IPS-15b (cell line): ENCODE data around the gene ZNF653.
A peak's percentile ranks its signal among the peaks of the same experiment; 100 is the strongest.

Experiments used
- H3K27me3 ChIP-seq: one replicate; pipeline ENCODE4 v1.6.1; 2013; ENCODE audit warnings: low read length; ENCODE audit not compliant: control insufficient read depth, insufficient read depth
- H3K36me3 ChIP-seq: one replicate; pipeline ENCODE4 v1.6.1; 2013; ENCODE audit warnings: low read length; ENCODE audit not compliant: control insufficient read depth, insufficient read depth
- H3K4me1 ChIP-seq: one replicate; pipeline ENCODE4 v1.6.1; 2013; ENCODE audit warnings: mild to moderate bottlenecking, low read length; ENCODE audit not compliant: control insufficient read depth, insufficient read depth
- H3K4me3 ChIP-seq: one replicate; pipeline ENCODE4 v1.5.1; 2013; ENCODE audit warnings: low read depth, low read length
- H3K9ac ChIP-seq: one replicate; pipeline ENCODE4 v1.6.1; 2013; ENCODE audit warnings: low read depth, mild to moderate bottlenecking, low read length
- H3K9me3 ChIP-seq: one replicate; pipeline ENCODE4 v1.6.1; 2013; ENCODE audit warnings: mild to moderate bottlenecking, low read length; ENCODE audit not compliant: control insufficient read depth, insufficient read depth

Gene ZNF653

DNA sequence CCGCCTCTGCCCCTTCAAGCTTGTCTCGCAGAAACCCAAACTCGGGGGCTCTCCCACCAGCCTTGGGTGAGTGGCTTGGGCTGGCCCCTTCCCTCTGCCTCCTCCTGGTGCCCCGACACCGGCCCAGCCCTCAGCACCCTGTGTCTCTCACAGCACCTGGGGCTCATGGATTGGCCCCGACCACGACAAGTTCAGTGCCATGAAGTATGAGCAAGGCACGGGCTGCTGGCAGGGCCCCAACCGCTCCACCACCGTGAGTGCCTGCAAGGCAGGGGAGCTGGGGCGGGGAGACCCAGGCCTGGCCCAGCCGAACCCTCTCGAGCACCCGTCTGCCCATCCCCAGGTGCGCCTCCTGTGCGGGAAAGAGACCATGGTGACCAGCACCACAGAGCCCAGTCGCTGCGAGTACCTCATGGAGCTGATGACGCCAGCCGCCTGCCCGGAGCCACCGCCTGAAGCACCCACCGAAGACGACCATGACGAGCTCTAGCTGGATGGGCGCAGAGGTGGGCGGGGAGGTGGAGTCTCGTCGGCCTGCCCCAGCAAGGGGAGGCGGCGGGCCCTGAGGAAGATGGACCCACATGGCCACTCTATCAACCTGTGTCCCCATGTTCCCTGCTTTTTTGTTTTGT, 56.6 kb downstream of the ZNF653 start:
- Histone ChIP-seq H3K4me3 (no peak overlapping the region), H3K36me3 (peaks cover 58% of the 10 kb centered on the region), H3K4me1 (no peaks in the 10 kb centered on the region), H3K9me3 (no peaks in the 10 kb centered on the region), H3K27me3 (no peaks in the 10 kb centered on the region), H3K9ac (no peak overlapping the region)

DNA sequence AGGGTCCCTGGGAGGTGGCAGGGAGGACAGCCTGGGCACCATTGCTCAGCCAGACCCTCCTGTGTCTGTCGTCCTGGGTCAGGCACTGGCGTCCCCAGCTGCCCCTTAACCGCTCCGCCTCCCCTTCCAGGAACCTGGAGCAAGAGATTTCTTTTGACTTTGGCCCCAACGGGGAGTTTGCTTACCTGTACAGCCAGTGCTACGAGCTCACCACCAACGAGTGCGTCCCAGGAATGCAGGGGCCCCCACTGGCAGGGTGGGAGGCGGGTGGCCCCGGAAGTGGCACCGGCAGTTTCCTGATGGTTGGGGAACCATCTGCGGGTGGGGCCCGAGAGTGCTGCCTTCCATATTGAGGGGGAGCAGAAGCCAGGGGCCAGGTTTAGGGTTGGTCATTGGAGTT, 57.2 kb downstream of the ZNF653 start:
- Histone ChIP-seq H3K4me1 (no peaks in the 10 kb centered on the region), H3K36me3 (peaks cover 59% of the 10 kb centered on the region), H3K4me3 (no peak overlapping the region), H3K9ac (no peak overlapping the region), H3K27me3 (no peaks in the 10 kb centered on the region), H3K9me3 (no peaks in the 10 kb centered on the region)

DNA sequence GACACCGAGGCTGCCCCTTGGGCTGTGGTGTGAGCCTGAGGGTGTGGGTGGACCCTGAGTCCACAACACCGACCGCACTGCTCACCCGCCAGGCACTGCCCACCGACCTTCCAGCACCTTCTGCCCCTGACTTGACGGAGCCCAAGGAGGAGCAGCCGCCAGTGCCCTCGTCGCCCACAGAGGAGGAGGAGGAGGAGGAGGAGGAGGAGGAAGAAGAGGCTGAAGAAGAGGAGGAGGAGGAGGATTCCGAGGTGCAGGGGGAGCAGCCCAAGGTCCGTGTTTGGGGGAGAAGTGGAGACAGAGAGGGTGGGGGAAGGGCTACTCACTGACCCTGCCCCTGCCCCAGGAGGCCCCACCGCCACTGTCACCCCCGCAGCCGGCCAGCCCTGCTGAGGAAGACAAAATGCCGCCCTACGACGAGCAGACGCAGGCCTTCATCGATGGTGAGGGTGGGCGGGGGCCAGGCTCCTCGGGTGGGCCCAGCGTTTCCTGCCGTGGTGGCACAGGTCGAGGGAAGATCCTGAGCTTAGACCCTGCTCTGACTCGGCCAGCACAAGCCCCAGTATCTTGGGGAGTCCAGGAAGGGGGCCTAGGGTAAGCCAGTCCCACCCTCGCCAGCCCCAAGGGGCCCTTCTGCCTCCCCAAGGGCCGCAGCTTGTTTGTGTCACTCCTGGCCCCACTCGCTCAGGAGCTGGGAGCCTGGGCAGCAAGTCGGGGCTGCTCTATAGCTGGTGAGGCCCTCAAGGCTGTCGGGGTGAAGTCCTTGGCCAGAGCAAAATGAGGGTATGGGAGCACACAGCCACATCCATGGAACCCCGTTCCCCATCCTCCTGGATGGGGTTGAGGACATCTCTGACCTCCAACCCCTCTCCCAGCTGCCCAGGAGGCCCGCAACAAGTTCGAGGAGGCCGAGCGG, 58.0 kb downstream of the ZNF653 start:
- H3K27me3 ChIP-seq, result no peaks in the 10 kb centered on the region
- no peaks in the 10 kb centered on the region for H3K9me3 ChIP-seq
- H3K4me1 ChIP-seq, result no peaks in the 10 kb centered on the region
- no peak overlapping the region for H3K4me3 ChIP-seq
- no peak overlapping the region for H3K9ac ChIP-seq
- H3K36me3 ChIP-seq, result peaks cover 61% of the 10 kb centered on the region

DNA sequence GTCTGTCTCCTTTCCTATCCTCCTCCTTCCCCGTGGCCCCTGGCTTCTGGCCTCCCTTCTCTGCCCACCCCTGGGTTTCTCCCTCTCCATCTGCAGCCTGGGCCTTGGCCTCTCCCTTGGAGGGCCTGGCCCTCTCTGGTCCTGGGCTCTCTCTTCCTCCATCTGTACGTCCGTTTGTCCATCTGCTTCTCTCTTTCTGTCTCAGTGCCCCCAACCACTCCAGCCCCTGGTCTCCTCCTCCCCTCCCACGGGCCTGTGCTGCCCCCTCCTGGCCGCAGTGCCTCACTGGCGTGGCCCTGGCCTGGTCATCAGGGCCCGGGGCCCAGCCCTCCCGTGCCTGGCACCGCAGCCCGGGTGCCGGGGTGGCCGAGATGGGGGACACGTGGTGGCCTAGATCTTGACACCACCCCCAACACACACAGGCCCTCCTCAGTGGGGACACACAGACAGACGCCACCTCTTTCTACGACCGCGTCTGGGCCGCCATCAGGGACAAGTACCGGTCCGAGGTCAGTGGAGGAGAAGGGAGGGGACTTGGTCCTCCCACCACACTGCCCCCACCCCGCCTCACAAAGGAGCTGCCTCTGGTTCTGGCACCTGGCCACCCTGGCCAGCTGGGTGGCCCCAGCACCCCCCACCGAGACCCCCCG, 58.9 kb downstream of the ZNF653 start:
- Histone ChIP-seq H3K4me3 (no peak overlapping the region), H3K4me1 (no peaks in the 10 kb centered on the region), H3K36me3 (peaks cover 68% of the 10 kb centered on the region), H3K9me3 (no peaks in the 10 kb centered on the region), H3K9ac (no peak overlapping the region), H3K27me3 (no peaks in the 10 kb centered on the region)

DNA sequence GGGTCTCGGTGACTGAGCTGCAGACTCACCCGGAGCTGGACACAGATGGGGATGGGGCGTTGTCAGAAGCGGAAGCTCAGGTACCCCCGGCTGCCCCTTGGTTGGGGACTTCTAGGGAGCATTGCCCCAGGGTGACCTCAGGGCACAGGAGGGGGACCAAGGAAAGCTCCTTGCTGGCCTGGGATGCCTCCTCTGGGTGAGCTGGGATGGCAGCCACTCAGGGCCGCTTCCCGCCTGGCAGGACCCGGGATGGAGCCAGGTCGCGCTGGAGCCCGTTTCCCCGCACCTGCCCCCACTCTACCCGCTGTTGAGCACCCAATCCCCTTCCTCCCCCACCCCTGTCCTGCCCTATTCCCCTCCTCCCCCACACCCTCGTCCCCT, 59.4 kb downstream of the ZNF653 start:
- Histone ChIP-seq H3K4me3 (no peak overlapping the region), H3K4me1 (no peaks in the 10 kb centered on the region), H3K9me3 (no peaks in the 10 kb centered on the region), H3K9ac (no peak overlapping the region), H3K36me3 (peaks cover 73% of the 10 kb centered on the region), H3K27me3 (no peaks in the 10 kb centered on the region)

DNA sequence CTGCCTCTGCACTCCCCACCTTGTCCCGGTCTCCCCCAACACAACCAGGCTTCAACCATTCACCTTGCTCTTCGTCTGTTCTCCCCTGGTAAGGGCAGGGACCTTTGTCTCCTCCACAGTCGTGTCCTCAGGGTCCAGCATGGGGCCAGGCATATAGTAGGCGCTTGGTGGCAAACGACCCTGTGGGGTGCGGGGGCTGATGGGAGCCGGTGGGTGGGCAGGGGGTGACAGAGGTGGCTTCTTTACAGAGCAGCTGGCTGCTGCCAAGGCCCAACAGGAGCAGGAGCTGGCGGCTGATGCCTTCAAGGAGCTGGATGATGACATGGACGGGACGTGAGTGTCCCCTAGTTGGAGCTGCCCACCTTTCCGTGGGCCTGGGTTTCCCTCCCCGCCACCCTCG, 60.5 kb downstream of the ZNF653 start:
- no peaks in the 10 kb centered on the region for H3K4me1 ChIP-seq
- no peaks in the 10 kb centered on the region for H3K9me3 ChIP-seq
- no peaks in the 10 kb centered on the region for H3K27me3 ChIP-seq
- no peak overlapping the region for H3K4me3 ChIP-seq
- peaks cover 73% of the 10 kb centered on the region for H3K36me3 ChIP-seq
- no peak overlapping the region for H3K9ac ChIP-seq

DNA sequence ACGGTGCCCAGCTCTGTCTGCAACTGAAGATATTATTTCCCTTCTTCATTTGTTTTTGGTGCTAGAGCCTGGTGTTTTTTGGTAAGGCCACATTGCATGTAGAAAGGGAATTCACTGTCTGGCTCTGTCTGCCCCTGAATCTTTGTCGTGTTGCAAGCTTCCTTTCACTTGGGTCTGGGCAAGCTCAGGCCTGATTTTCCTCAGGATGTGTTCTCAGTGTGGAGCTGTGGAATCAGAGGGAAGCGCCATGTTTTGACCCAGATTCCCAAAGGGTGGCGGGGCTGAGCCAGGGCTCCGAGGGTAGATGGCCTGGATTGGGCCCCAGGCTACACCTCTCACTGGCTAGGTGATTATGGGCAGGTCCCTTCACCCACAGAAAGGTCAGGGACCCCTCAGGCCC, 61.6 kb downstream of the ZNF653 start:
- Histone ChIP-seq H3K9me3 (no peaks in the 10 kb centered on the region), H3K36me3 (peaks cover 67% of the 10 kb centered on the region), H3K27me3 (no peaks in the 10 kb centered on the region)

DNA sequence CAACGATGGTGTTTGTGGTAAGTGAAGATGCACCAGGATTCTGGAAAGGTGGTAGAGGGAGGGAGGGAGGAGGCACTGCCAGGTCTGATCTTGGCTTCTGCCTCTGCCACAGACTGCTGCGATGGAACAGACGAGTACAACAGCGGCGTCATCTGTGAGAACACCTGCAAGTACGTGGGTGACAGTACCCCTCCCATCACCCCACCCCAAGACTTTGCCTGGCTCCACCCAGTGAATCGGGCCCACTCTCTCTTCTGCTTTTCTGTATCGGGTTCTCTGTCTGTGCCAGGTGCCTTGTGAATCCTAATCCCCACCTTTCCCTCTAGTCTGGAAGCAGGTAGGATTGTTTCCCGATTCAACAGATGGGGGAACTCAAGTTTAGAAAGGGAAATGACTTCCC, 67.7 kb downstream of the ZNF653 start:
- Histone ChIP-seq H3K27me3 (no peaks in the 10 kb centered on the region), H3K9ac (no peak overlapping the region), H3K9me3 (no peaks in the 10 kb centered on the region), H3K4me3 (no peak overlapping the region), H3K4me1 (peaks cover 4% of the 10 kb centered on the region), H3K36me3 (peaks cover 39% of the 10 kb centered on the region)

More for the DNA sequence above, 61.6 kb downstream of the ZNF653 start:
- H3K4me3 ChIP-seq, result no peak overlapping the region
- no peak overlapping the region for H3K9ac ChIP-seq
- no peaks in the 10 kb centered on the region for H3K4me1 ChIP-seq

DNA sequence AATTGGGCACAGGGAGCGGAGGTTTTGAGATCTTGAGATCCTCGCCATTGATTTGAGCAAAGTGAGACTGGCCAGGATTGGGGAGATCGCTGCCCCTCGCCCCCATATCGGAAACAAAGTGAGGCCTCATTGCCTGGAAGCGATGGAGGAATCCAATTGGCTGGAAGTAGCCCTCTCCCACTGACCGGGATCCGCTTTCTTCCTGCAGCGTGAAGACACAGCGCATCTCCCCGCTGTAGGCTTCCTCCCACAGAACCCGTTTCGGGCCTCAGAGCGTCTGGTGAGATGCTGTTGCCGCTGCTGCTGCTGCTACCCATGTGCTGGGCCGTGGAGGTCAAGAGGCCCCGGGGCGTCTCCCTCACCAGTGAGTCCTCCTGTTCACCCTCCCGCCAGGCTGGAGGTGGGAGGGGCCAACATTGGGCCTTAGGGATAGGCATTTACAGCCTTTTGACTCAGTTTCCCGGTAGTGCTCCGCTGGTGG, 69.8 kb downstream of the ZNF653 start:
- H3K36me3 ChIP-seq, result peaks cover 21% of the 10 kb centered on the region
- H3K27me3 ChIP-seq, result no peaks in the 10 kb centered on the region
- H3K4me3 ChIP-seq, result peak overlapping the region; percentile 95
- H3K9ac ChIP-seq, result peak overlapping the region; percentile 87
- H3K9me3 ChIP-seq, result no peaks in the 10 kb centered on the region
- H3K4me1 ChIP-seq, result peaks cover 4% of the 10 kb centered on the region

DNA sequence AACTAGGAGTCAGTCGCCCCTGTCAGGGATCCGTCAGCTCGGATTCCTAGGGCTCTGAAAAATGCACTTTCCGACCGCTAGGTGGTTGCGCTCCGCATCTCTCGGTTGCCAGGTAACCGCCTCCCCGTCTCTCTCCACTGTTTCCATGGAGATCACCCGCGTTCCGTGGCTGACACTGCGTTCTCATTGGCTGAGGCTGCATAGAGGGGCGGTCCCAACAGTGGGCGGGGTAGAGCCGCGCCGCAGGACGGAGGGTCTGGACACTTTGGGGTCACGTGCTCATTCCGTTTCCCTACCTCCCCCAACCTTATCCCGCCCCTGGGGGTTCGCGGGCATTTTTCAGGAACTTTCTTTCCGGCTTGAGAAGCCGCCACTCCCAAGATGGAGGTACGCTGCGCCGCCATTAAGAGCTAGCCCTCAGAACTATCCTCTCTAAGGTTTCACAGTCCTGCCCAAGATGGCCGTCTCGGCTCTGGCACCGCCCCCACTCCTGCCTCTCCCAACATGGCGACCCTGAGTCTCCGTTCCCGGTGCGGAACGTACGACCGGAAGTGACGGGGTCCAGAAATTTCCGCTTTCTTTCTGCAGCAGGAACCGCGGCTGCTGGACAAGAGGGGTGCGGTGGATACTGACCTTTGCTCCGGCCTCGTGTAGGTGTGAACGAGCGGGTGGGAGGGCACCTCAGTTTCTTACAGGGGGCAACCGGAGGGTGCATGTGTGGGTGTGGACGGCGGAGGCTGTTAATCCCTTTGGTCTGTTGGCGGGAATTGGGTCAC, 70.4 kb downstream of the ZNF653 start, which contains the start of the genes ODAD3 and PRKCSH:
TSS of gene ODAD3 (minus strand) at position 65 of the 776 bp plus-strand sequence. CDS start 105 bp downstream, outside the sequence.
TSS of gene PRKCSH (plus strand) at position 579 of the 776 bp plus-strand sequence. CDS start 483 bp downstream, outside the sequence.
- Histone ChIP-seq H3K9me3 (no peaks in the 10 kb centered on the region), H3K36me3 (peaks cover 19% of the 10 kb centered on the region), H3K4me3 (peak within 1 kb of the TSS; percentile 95), H3K9ac (peak within 1 kb of the TSS; percentile 87), H3K27me3 (no peaks in the 10 kb centered on the region), H3K4me1 (peaks cover 4% of the 10 kb centered on the region)

DNA sequence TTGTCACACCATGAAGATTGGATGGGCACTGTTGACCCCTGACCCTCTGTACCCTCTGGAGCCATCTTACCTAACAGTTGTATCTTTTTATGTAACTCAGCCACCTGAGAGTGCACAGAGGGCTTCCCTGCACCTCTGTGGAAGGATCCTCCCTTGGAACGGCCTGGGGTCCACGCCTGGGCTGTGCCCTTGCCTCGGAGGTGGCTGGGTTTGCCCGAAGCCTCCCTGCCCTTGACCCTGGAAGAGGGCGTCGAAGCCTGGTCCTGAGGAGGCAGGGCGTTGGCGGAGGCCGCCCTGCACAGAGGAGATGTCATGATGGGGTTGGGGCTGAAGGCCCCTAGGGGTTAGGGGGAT, 71.0 kb downstream of the ZNF653 start:
- H3K4me1 ChIP-seq, result peaks cover 4% of the 10 kb centered on the region
- no peaks in the 10 kb centered on the region for H3K9me3 ChIP-seq
- peaks cover 19% of the 10 kb centered on the region for H3K36me3 ChIP-seq
- H3K9ac ChIP-seq, result no peak overlapping the region
- H3K27me3 ChIP-seq, result no peaks in the 10 kb centered on the region
- H3K4me3 ChIP-seq, result peak overlapping the region; percentile 95
